Measurements from ENCODE around the gene CA6.

- TF ChIP-seq MAX (IDR thresholded peaks at IDR 0.05) (no peak), EGR1 (IDR thresholded peaks at IDR 0.05) (no peak), TAF1 (IDR thresholded peaks at IDR 0.05; ENCODE audit: low read depth) (no peak), USF1 (IDR thresholded peaks at IDR 0.05) (no peak), EP300 (IDR thresholded peaks at IDR 0.05; ENCODE audit: borderline replicate concordance) (no peak), FOXM1 (IDR thresholded peaks at IDR 0.05; ENCODE audit: borderline replicate concordance, low read depth) (no peak), REST (IDR thresholded peaks at IDR 0.05; ENCODE audit: low read depth) (no peak), CEBPB (IDR thresholded peaks at IDR 0.05) (no peak)
Observed at GRCh38 chr1:8989061-8989460, 43.4 kb downstream of the CA6 start.
